ENCODE data around the gene OPCML.

OPCML gene

GRCh38 chr11:132448334-132448995 lies 1083.8 kb downstream of the OPCML start:
- DNase-seq (ENCODE audit: low read depth, low spot score), result peak; percentile 23

- no peak for DNase-seq (ENCODE audit: low read depth, low spot score)
Observed at GRCh38 chr11:132447761-132448160, 1084.5 kb downstream of the OPCML start.

- no peak for DNase-seq (ENCODE audit: low read depth, low spot score)
Observed at GRCh38 chr11:132445859-132446291, 1086.4 kb downstream of the OPCML start.

- DNase-seq (ENCODE audit: low read depth, low spot score), result peak; percentile 85
Observed at GRCh38 chr11:132444911-132445310, 1087.4 kb downstream of the OPCML start.

- peak; percentile 43 for DNase-seq (ENCODE audit: low read depth, low spot score)
Observed at GRCh38 chr11:132439711-132440255, 1092.5 kb downstream of the OPCML start.

- no peak for DNase-seq (ENCODE audit: low read depth, low spot score)
Observed at GRCh38 chr11:132438418-132438817, 1093.9 kb downstream of the OPCML start.

GRCh38 chr11:132430429-132431062 lies 1101.8 kb downstream of the OPCML start:
- peak; percentile 53 for DNase-seq (ENCODE audit: low read depth, low spot score)

GRCh38 chr11:132429685-132430084 lies 1102.6 kb downstream of the OPCML start:
- DNase-seq (ENCODE audit: low read depth, low spot score), result no peak

GRCh38 chr11:132427611-132428010 lies 1104.7 kb downstream of the OPCML start:
- peak; percentile 68 for DNase-seq (ENCODE audit: low read depth, low spot score)

- DNase-seq (ENCODE audit: low read depth, low spot score), result no peak
Observed at GRCh38 chr11:132424433-132424832, 1107.9 kb downstream of the OPCML start.

GRCh38 chr11:132423266-132423665 lies 1109.0 kb downstream of the OPCML start:
- DNase-seq (ENCODE audit: low read depth, low spot score), result peak; percentile 13

- DNase-seq (ENCODE audit: low read depth, low spot score), result no peak
Observed at GRCh38 chr11:132422722-132423121, 1109.6 kb downstream of the OPCML start.

GRCh38 chr11:132421555-132421954 lies 1110.7 kb downstream of the OPCML start:
- no peak for DNase-seq (ENCODE audit: low read depth, low spot score)

- DNase-seq (ENCODE audit: low read depth, low spot score), result no peak
Observed at GRCh38 chr11:132414451-132414850, 1117.8 kb downstream of the OPCML start.

- no peak for DNase-seq (ENCODE audit: low read depth, low spot score)
Observed at GRCh38 chr11:132410383-132410782, 1121.9 kb downstream of the OPCML start.

- no peak for DNase-seq (ENCODE audit: low read depth, low spot score)
Observed at GRCh38 chr11:132409573-132410355, 1122.5 kb downstream of the OPCML start.

- no peak for DNase-seq (ENCODE audit: low read depth, low spot score)
Observed at GRCh38 chr11:132408877-132409276, 1123.4 kb downstream of the OPCML start.

- DNase-seq (ENCODE audit: low read depth, low spot score), result no peak
Observed at GRCh38 chr11:132405728-132406127, 1126.6 kb downstream of the OPCML start.

GRCh38 chr11:132402071-132402684 lies 1130.1 kb downstream of the OPCML start:
- peak; percentile 73 for DNase-seq (ENCODE audit: low read depth, low spot score)

GRCh38 chr11:132396318-132396717 lies 1136.0 kb downstream of the OPCML start:
- no peak for DNase-seq (ENCODE audit: low read depth, low spot score)

- DNase-seq (ENCODE audit: low read depth, low spot score), result no peak
Observed at GRCh38 chr11:132395434-132395833, 1136.9 kb downstream of the OPCML start.

- no peak for DNase-seq (ENCODE audit: low read depth, low spot score)
Observed at GRCh38 chr11:132379540-132379939, 1152.8 kb downstream of the OPCML start.

Measured in astrocyte of the hippocampus (primary cell).